OCI-LY1 (cell line): ENCODE data around the gene RGS14.

Source experiments
- EZH2 ChIP-seq: fragments of 200-600 bp; sonication (generic), shearing (Covaris generic); IDR thresholded peaks from 2 replicates; pipeline ENCODE4 v1.8.0; 2017; ENCODE audit warnings: borderline replicate concordance, mixed run types, mild to moderate bottlenecking, antibody characterized with exemption, low read length, moderate library complexity, mixed read lengths
- TF ChIP-seq, protein P1 (sequence below): fragments of 200-600 bp; sonication (generic), shearing (Covaris generic); IDR thresholded peaks from 2 replicates; pipeline ENCODE4 v1.5.1; 2017; ENCODE audit warnings: mild to moderate bottlenecking, antibody characterized with exemption, low read length, moderate library complexity, mixed read lengths

DNA sequence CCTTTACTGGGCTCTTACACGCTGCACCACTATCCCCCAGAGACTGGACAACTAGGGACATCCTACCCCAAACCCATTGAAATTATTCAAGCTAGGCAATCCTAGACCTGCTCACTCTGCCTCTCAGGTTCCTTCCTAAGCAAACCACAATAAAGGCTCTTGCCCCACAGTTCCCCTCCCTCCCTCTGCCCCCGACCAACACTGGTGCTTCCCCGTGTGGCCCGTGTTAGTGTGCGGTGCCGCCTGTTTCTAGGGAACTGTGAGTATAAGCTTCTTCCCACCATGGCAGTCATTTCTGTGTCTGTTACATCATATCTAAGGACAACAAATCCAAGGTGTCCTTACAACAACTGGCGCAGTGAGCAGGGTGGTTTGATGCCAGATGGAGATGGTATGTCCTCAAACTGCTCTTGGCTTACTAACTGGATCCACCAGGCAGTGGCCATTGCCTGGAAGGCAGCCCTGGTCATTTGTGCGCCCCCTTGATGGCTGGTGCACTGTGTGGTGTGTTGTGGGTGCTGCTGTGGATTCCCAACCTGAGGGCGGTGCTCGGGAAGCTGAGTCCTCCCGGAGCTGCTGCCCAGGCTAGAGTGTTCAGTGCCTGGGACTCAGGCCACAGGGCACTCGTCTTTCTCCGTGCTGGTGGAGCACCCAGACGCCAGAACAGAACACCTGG lies 37.7 kb upstream of the RGS14 start:
- TF ChIP-seq EZH2: no peak
- TF ChIP-seq, protein P1, sequence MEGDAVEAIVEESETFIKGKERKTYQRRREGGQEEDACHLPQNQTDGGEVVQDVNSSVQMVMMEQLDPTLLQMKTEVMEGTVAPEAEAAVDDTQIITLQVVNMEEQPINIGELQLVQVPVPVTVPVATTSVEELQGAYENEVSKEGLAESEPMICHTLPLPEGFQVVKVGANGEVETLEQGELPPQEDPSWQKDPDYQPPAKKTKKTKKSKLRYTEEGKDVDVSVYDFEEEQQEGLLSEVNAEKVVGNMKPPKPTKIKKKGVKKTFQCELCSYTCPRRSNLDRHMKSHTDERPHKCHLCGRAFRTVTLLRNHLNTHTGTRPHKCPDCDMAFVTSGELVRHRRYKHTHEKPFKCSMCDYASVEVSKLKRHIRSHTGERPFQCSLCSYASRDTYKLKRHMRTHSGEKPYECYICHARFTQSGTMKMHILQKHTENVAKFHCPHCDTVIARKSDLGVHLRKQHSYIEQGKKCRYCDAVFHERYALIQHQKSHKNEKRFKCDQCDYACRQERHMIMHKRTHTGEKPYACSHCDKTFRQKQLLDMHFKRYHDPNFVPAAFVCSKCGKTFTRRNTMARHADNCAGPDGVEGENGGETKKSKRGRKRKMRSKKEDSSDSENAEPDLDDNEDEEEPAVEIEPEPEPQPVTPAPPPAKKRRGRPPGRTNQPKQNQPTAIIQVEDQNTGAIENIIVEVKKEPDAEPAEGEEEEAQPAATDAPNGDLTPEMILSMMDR: no peak
